CD4-positive, CD25-positive, alpha-beta regulatory T cell (primary cell): ENCODE results near the gene FHAD1. TPM values are rescaled to one million over a fixed set of nuclear protein-coding genes. Genes with fewer than 3 reads are reported as not detected.

ENCODE experiments used
- ATAC-seq, 2 donors: fragments of 150-1000 bp; cut with Tn5 transposase; one replicate each; pipeline ENCODE4 v1.10.0; 2021; ENCODE audit warnings: low read depth in 2 of 2, moderate number of reproducible peaks in 2 of 2, moderate library complexity in 1 of 2
- DNase-seq, 3 donors: peaks; one replicate each; pipeline versions ENCODE4 v3.0.0 to v3.0.0-alpha.2; 2012 to 2022; ENCODE audit warnings: mixed read lengths in 1 of 3
- H3K27ac ChIP-seq: one replicate; pipeline ENCODE4 v1.7.0; 2013; ENCODE audit warnings: mild to moderate bottlenecking, low read length; ENCODE audit not compliant: insufficient read depth, poor library complexity, severe bottlenecking
- H3K27me3 ChIP-seq: one replicate; pipeline ENCODE4 v1.7.0; 2013; ENCODE audit warnings: low read length; ENCODE audit not compliant: control insufficient read depth, insufficient read depth
- H3K36me3 ChIP-seq: one replicate; pipeline ENCODE4 v1.7.0; 2013; ENCODE audit warnings: mild to moderate bottlenecking, low read length, moderate library complexity; ENCODE audit not compliant: control insufficient read depth, insufficient read depth
- H3K4me1 ChIP-seq: 2 replicates; pipeline ENCODE4 v1.7.0; 2013; ENCODE audit warnings: mild to moderate bottlenecking, low read length; ENCODE audit not compliant: insufficient read depth, control insufficient read depth, poor library complexity, severe bottlenecking
- H3K4me3 ChIP-seq: one replicate; pipeline ENCODE4 v1.7.0; 2013; ENCODE audit warnings: low read depth, mild to moderate bottlenecking, low read length, moderate library complexity
- H3K9me3 ChIP-seq, 2 experiments: 1 replicate in 1 of 2; 2 replicates in 1 of 2; pipeline ENCODE4 v1.7.0; 2013; ENCODE audit warnings: low read length in 2 of 2, mild to moderate bottlenecking in 1 of 2, moderate library complexity in 1 of 2; ENCODE audit not compliant: control insufficient read depth in 2 of 2
- H3K27ac Mint-ChIP-seq, 3 donors: one replicate each; pipeline ENCODE4 v1.8.0; 2020 to 2022; ENCODE audit warnings: mild to moderate bottlenecking in 3 of 3, mixed read lengths in 3 of 3, moderate library complexity in 2 of 3
- H3K27me3 Mint-ChIP-seq: one replicate; pipeline ENCODE4 v1.8.0; 2022; ENCODE audit warnings: mild to moderate bottlenecking, mixed read lengths
- H3K36me3 Mint-ChIP-seq: one replicate; pipeline ENCODE4 v1.8.0; 2020; ENCODE audit warnings: mixed read lengths
- H3K4me1 Mint-ChIP-seq, 4 donors: one replicate each; pipeline ENCODE4 v1.8.0; 2020 to 2022; ENCODE audit warnings: mixed read lengths in 4 of 4, mild to moderate bottlenecking in 1 of 4
- H3K4me3 Mint-ChIP-seq, 4 donors: one replicate each; pipeline ENCODE4 v1.8.0; 2020 to 2022; ENCODE audit warnings: mild to moderate bottlenecking in 4 of 4, mixed read lengths in 4 of 4, moderate library complexity in 3 of 4
- H3K9me3 Mint-ChIP-seq, 7 donors: one replicate each; pipeline ENCODE4 v1.8.0; 2020 to 2022; ENCODE audit warnings: mixed read lengths in 7 of 7, mild to moderate bottlenecking in 3 of 7, moderate library complexity in 2 of 7
- polyA plus RNA-seq, 4 donors: library from polyadenylated mRNA; unstranded; fragments of 300-500 nt; fragmentation: Illumina TruSeq; gene quantifications; one replicate each; pipeline ENCODE4 v1.2.3, GENCODE V29; 2021
- total RNA-seq: library from RNA; stranded (reverse); gene quantifications from one replicate; pipeline ENCODE4 v1.2.3, GENCODE V29; 2022

FHAD1 gene
- total and polyA plus RNA-seq, 5 donors from 2014 or later, result not detected

DNA sequence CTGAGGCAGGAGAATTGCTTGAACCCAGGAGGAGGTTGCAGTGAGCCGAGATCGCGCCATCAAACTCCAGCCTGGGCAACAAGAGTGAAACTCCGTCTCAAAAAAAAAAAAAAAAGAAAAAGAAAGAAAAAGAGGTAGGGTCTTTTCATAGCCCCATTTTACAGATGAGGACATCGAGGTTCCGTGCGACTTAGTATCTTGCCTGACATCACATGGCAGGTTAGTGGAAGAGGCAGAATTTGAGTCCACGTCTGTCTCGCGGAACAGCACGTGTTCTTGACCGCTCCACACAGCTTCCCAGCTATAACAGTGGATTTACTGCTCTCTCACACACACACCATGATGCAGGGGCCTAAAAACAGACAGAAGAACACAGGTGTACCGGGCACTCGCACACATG is 192.3 kb downstream of the FHAD1 start:
- H3K4me1 Mint-ChIP-seq, result no peaks in the 10 kb centered on the region
- H3K36me3 Mint-ChIP-seq, result no peaks in the 10 kb centered on the region
- no peak overlapping the region for H3K4me3 Mint-ChIP-seq
- no peaks in the 10 kb centered on the region for H3K9me3 Mint-ChIP-seq
- no peak overlapping the region for H3K27ac ChIP-seq
- no peaks in the 10 kb centered on the region for H3K27me3 Mint-ChIP-seq
- DNase-seq, result no peak
- no peak for ATAC-seq
- no peaks in the 10 kb centered on the region for H3K9me3 ChIP-seq
- H3K36me3 ChIP-seq, result no peaks in the 10 kb centered on the region
- H3K4me1 ChIP-seq, result no peaks in the 10 kb centered on the region
- H3K27ac Mint-ChIP-seq, result no peak overlapping the region
- no peak overlapping the region for H3K4me3 ChIP-seq
- H3K27me3 ChIP-seq, result no peaks in the 10 kb centered on the region

GRCh38 chr1:15440357-15440756 is 193.3 kb downstream of the FHAD1 start:
- Histone ChIP-seq H3K27ac (no peak overlapping the region), H3K4me1 (no peaks in the 10 kb centered on the region), H3K27me3 (no peaks in the 10 kb centered on the region), H3K36me3 (no peaks in the 10 kb centered on the region), H3K4me3 (no peak overlapping the region), H3K9me3 (no peaks in the 10 kb centered on the region)
- DNase-seq (no peak), ATAC-seq (no peak)
- H3K4me3 Mint-ChIP-seq, result no peak overlapping the region
- H3K9me3 Mint-ChIP-seq, result no peaks in the 10 kb centered on the region
- H3K27me3 Mint-ChIP-seq, result no peaks in the 10 kb centered on the region
- no peaks in the 10 kb centered on the region for H3K4me1 Mint-ChIP-seq
- H3K27ac Mint-ChIP-seq, result no peak overlapping the region
- no peaks in the 10 kb centered on the region for H3K36me3 Mint-ChIP-seq

DNA sequence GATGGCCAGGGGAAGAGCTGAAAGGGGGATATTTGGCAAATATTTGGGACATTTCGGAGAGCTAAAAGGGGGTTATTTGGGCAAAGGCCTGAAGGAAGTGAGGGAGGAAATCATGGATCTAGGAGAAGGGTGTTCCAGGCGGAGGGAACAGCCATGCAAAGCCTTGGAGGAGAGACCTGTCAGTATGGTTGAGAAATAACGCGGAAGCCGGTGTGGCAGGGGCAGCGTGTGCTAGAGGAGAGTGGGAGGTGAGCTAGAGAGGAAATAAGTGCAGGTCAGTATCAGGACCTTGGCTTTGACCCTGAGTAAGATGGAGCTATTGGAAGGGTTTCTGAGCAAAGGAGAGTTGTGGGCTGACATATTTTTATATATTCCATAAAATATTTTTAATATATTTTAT is 194.2 kb downstream of the FHAD1 start:
- no peaks in the 10 kb centered on the region for H3K36me3 Mint-ChIP-seq
- no peaks in the 10 kb centered on the region for H3K9me3 Mint-ChIP-seq
- DNase-seq (no peak), ATAC-seq (no peak)
- no peak overlapping the region for H3K27ac Mint-ChIP-seq
- H3K4me1 ChIP-seq, result no peaks in the 10 kb centered on the region
- no peak overlapping the region for H3K27ac ChIP-seq
- H3K4me3 ChIP-seq, result no peak overlapping the region
- no peaks in the 10 kb centered on the region for H3K27me3 ChIP-seq
- H3K4me1 Mint-ChIP-seq, result no peaks in the 10 kb centered on the region
- H3K4me3 Mint-ChIP-seq, result no peak overlapping the region
- H3K9me3 ChIP-seq, result no peaks in the 10 kb centered on the region
- no peaks in the 10 kb centered on the region for H3K27me3 Mint-ChIP-seq
- no peaks in the 10 kb centered on the region for H3K36me3 ChIP-seq

- Histone ChIP-seq H3K27ac (no peak overlapping the region), H3K4me3 (no peak overlapping the region), H3K9me3 (no peaks in the 10 kb centered on the region), H3K27me3 (no peaks in the 10 kb centered on the region), H3K36me3 (no peaks in the 10 kb centered on the region), H3K4me1 (no peaks in the 10 kb centered on the region)
- peaks cover 0 to under 1% (median 0%) of the 10 kb centered on the region in 7 donors for H3K9me3 Mint-ChIP-seq
- H3K4me3 Mint-ChIP-seq, result no peak overlapping the region
- no peak overlapping the region for H3K27ac Mint-ChIP-seq
- H3K27me3 Mint-ChIP-seq, result no peaks in the 10 kb centered on the region
- ATAC-seq (no peak), DNase-seq (no peak)
- H3K36me3 Mint-ChIP-seq, result no peaks in the 10 kb centered on the region
- H3K4me1 Mint-ChIP-seq, result no peaks in the 10 kb centered on the region
Measured at GRCh38 chr1:15442119-15442518, 195.1 kb downstream of the FHAD1 start.

DNA sequence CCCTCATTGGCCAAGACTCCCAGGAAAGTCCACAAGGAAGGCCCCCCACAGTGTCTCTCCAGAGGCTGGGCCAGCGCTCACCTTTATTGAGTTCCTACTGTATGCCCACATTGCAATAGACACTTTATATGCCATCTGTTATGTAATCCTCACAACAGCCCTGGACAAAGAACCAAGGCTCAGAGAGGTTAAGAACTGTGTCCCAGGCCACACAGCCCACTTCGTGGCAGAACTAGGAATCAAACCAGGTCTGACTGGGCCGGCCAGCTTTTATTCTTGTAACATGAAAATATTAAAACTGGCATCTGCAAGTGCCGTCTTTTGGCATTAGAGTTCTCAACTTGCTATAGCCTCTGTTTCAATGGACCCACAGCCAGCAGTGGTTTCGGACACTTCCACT is 195.7 kb downstream of the FHAD1 start:
- ATAC-seq (no peak), DNase-seq (no peak)
- Mint-ChIP-seq H3K4me3 (no peak overlapping the region), H3K9me3 (peaks cover 0 to 3% (median 0%) of the 10 kb centered on the region in 7 donors), H3K27me3 (no peaks in the 10 kb centered on the region), H3K4me1 (no peaks in the 10 kb centered on the region), H3K36me3 (no peaks in the 10 kb centered on the region), H3K27ac (no peak overlapping the region)
- Histone ChIP-seq H3K4me3 (no peak overlapping the region), H3K27ac (no peak overlapping the region), H3K4me1 (no peaks in the 10 kb centered on the region), H3K36me3 (no peaks in the 10 kb centered on the region), H3K9me3 (no peaks in the 10 kb centered on the region), H3K27me3 (no peaks in the 10 kb centered on the region)

- Histone ChIP-seq H3K27me3 (no peaks in the 10 kb centered on the region), H3K27ac (no peak overlapping the region), H3K9me3 (no peaks in the 10 kb centered on the region), H3K36me3 (no peaks in the 10 kb centered on the region), H3K4me3 (no peak overlapping the region), H3K4me1 (no peaks in the 10 kb centered on the region)
- Mint-ChIP-seq H3K4me1 (no peaks in the 10 kb centered on the region), H3K27ac (no peak overlapping the region), H3K4me3 (no peak overlapping the region), H3K9me3 (peaks cover 0 to 3% (median 0%) of the 10 kb centered on the region in 7 donors), H3K36me3 (no peaks in the 10 kb centered on the region), H3K27me3 (no peaks in the 10 kb centered on the region)
- DNase-seq (no peak), ATAC-seq (no peak)
Measured at GRCh38 chr1:15443281-15443680, 196.3 kb downstream of the FHAD1 start.

DNA sequence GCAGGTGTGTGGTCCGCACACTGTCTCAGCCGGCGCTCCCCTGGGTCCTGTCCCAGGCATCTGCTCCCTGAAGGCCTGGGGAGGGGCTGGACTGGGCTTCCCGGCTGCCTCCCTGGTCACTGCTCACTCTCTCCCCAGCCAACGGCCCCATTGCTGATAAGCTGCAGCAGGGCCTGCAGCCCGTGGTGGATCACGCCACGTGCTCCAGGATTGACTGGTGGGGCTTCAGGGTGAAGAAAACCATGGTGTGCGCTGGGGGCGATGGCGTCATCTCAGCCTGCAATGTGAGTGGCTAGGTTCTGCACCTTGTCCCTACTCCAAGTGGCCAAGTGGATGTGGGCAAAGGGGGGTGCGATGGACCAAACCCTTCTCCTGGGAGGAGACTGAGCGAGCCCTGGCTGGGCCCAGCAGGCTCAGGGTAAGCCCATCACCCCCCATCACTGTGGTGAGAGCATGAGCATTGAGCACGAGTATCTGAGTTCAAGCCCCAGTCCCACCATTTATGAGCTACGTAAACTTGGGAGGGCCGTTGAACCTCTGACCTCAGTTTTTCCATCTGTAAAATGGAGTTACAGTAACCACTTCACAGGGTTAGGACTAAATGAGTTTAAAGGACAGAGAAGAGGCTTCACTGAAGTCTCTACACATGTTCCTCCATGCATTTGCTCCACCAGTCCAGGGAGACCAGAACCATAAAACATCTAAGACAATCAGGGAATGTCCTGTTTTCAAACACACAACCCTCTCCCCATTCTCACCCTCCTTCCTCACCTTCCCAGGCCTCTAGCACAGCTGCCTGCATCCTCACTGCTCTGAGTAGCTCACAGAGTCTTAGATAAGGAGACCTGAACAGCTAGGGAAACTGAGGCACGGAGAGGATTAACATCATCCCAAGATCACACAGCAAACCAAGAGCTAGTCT is 197.7 kb downstream of the FHAD1 start:
- Mint-ChIP-seq H3K27me3 (no peaks in the 10 kb centered on the region), H3K9me3 (peaks cover 0 to 3% (median 0%) of the 10 kb centered on the region in 7 donors), H3K36me3 (no peaks in the 10 kb centered on the region), H3K4me3 (no peak overlapping the region), H3K4me1 (no peaks in the 10 kb centered on the region), H3K27ac (no peak overlapping the region)
- no peak for DNase-seq
- no peaks in the 10 kb centered on the region for H3K27me3 ChIP-seq
- H3K36me3 ChIP-seq, result no peaks in the 10 kb centered on the region
- no peak for ATAC-seq
- H3K9me3 ChIP-seq, result no peaks in the 10 kb centered on the region
- no peak overlapping the region for H3K4me3 ChIP-seq
- H3K4me1 ChIP-seq, result no peaks in the 10 kb centered on the region
- no peak overlapping the region for H3K27ac ChIP-seq
